ENCODE measurements around the gene LHX6.

Gene LHX6

DNA sequence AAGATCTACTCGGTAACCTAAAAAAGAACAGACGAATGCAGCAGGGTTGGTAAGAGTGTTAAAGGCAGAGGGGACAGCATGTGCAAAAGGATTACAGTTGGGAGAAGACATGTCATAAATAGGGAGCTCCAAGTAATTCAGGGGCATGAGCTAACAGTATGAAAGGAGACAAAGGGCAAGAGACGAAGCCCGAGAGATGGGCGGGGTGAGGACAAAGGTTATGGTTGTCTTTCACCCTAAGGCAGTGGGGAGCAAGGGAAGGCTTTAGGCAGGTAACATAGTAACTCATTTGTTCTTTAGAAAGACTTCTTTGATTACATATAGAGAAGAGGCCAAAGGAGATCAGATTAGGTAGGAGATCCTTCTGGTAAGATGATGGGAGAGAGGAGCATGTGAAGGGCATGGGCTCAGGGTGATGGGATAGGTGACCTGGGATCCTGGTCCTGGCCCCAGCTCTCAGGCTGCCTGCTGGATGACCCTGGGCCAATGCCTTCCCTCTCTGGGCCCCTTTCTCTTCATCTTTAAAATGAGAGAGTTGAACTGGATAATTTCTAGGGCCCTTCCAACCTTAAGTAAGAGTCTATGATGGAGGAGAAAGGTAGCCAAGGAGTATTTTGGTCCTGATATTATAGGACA is 49.6 kb downstream of the LHX6 start:
- Histone ChIP-seq H3K4me3 (ENCODE audit: low read length) (no peak overlapping the region), H3K27me3 (ENCODE audit: control insufficient read depth, insufficient read depth, low read length) (peaks cover 4% of the 10 kb centered on the region), H3K36me3 (ENCODE audit: control insufficient read depth, insufficient read depth, low read length) (no peaks in the 10 kb centered on the region), H3K4me1 (ENCODE audit: control insufficient read depth, insufficient read depth, low read length) (no peaks in the 10 kb centered on the region), H3K9me3 (ENCODE audit: control insufficient read depth, low read length) (no peaks in the 10 kb centered on the region), H3K9ac (ENCODE audit: low read length) (no peak overlapping the region)

DNA sequence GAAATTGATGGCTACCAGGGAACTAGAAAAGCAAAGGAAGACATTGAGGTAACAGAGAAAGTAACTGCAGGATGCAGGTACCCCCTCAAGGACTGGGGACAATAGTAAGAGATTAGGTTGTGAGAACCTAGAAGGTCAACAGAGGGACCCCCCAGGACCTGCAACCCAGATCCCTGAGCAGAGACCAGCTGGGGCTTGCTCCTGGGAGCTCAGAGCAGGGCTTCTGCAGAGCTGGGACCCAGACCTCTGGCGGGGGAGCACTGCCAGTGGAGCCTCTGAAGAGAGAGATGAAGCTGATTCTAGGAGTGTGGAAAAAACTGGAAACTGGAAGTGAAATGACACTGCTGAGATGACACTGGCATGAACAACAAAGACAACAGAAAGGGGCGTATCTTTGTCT is 51.8 kb downstream of the LHX6 start:
- H3K4me1 ChIP-seq (ENCODE audit: control insufficient read depth, insufficient read depth, low read length) = no peaks in the 10 kb centered on the region
- no peaks in the 10 kb centered on the region for H3K36me3 ChIP-seq (ENCODE audit: control insufficient read depth, insufficient read depth, low read length)
- no peaks in the 10 kb centered on the region for H3K9me3 ChIP-seq (ENCODE audit: control insufficient read depth, low read length)
- H3K4me3 ChIP-seq (ENCODE audit: low read length) = no peak overlapping the region
- H3K9ac ChIP-seq (ENCODE audit: low read length) = no peak overlapping the region
- peaks cover 11% of the 10 kb centered on the region for H3K27me3 ChIP-seq (ENCODE audit: control insufficient read depth, insufficient read depth, low read length)

DNA sequence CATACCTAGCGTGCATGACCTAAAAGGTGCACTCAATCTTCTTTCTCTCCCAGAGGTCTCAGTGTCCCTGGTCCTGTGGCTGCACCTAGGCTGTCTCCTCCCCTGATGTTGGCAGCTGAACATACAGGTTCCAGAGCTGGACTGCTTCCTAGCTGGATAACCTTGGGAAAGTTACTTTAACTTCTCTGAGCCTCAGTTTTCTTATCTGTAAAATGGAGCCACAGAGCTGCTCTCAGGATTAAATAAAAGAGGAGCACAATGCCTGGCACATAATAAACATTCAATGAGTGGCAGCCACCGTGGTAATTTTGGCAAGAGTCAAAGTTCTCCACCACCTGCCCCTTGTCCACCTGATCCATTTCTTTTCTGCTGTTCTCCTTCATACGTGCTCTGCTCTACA is 55.1 kb downstream of the LHX6 start:
- Histone ChIP-seq H3K9ac (ENCODE audit: low read length) (no peak overlapping the region), H3K4me3 (ENCODE audit: low read length) (no peak overlapping the region), H3K4me1 (ENCODE audit: control insufficient read depth, insufficient read depth, low read length) (no peaks in the 10 kb centered on the region), H3K9me3 (ENCODE audit: control insufficient read depth, low read length) (no peaks in the 10 kb centered on the region), H3K36me3 (ENCODE audit: control insufficient read depth, insufficient read depth, low read length) (no peaks in the 10 kb centered on the region), H3K27me3 (ENCODE audit: control insufficient read depth, insufficient read depth, low read length) (peaks cover 12% of the 10 kb centered on the region)

DNA sequence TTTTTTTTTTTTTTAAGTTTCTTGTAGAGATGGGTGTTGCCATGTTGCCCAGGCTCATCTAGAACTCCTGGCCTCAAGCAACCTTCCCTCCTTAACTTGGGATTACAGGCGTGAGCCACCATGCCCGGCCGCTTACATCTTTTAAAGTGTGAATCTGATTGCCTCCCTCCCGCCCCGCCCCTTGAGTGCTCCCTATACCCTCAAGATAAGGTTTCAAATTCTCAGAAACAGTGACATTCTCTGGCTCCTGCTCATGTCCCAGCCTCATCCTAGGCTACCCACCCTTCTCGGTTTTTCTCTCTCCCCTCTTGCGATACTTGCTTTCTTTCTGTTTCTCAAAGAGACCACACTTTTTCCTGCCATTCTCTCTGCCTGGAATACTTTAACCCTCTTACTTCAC is 56.6 kb downstream of the LHX6 start:
- Histone ChIP-seq H3K36me3 (ENCODE audit: control insufficient read depth, insufficient read depth, low read length) (no peaks in the 10 kb centered on the region), H3K9me3 (ENCODE audit: control insufficient read depth, low read length) (no peaks in the 10 kb centered on the region), H3K27me3 (ENCODE audit: control insufficient read depth, insufficient read depth, low read length) (peaks cover 12% of the 10 kb centered on the region), H3K4me1 (ENCODE audit: control insufficient read depth, insufficient read depth, low read length) (no peaks in the 10 kb centered on the region), H3K9ac (ENCODE audit: low read length) (no peak overlapping the region), H3K4me3 (ENCODE audit: low read length) (no peak overlapping the region)

DNA sequence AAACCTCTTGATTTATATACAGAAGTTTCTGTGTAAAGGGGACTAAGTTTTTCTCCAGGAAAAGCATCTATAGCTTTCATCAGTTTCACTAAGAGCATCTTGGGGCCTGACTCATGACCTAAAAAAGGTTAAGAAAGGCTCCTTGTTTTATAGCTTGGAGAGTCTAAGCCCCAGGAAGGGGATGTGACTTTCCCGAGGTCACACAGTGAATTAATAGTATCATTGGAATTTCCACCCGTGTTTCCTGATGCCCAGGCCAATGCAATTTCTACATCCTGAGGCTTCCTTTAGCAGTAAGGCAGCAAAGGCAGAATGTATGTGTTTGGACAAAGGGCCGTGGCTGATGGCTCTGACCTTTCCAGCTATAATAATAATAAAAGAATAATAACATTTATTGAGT is 60.4 kb downstream of the LHX6 start:
- Histone ChIP-seq H3K36me3 (ENCODE audit: control insufficient read depth, insufficient read depth, low read length) (no peaks in the 10 kb centered on the region), H3K9ac (ENCODE audit: low read length) (no peak overlapping the region), H3K9me3 (ENCODE audit: control insufficient read depth, low read length) (no peaks in the 10 kb centered on the region), H3K27me3 (ENCODE audit: control insufficient read depth, insufficient read depth, low read length) (peaks cover 13% of the 10 kb centered on the region), H3K4me3 (ENCODE audit: low read length) (no peak overlapping the region), H3K4me1 (ENCODE audit: control insufficient read depth, insufficient read depth, low read length) (no peaks in the 10 kb centered on the region)

DNA sequence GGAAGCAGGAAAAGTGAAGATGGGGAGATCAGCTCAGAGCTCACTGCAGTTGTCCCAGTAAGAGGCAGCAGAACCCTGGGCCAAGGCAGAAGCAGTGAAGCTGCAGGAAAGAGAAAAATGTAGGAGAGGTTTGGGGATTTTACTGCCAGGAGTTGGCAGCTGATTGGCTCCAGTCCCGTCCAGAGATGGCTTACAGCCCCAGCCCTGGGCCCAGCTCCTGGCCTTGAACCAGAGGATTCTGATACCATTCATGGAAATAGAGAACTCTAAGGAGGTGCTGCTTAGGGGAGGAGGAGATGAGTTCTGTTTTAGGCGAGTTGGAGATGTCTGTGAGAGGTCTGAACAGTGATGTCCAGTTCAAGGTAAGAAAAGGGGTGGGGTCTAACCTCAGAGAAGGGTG is 64.5 kb downstream of the LHX6 start:
- no peaks in the 10 kb centered on the region for H3K36me3 ChIP-seq (ENCODE audit: control insufficient read depth, insufficient read depth, low read length)
- no peaks in the 10 kb centered on the region for H3K4me1 ChIP-seq (ENCODE audit: control insufficient read depth, insufficient read depth, low read length)
- H3K4me3 ChIP-seq (ENCODE audit: low read length) = no peak overlapping the region
- H3K9ac ChIP-seq (ENCODE audit: low read length) = no peak overlapping the region
- H3K27me3 ChIP-seq (ENCODE audit: control insufficient read depth, insufficient read depth, low read length) = peaks cover 5% of the 10 kb centered on the region
- no peaks in the 10 kb centered on the region for H3K9me3 ChIP-seq (ENCODE audit: control insufficient read depth, low read length)

DNA sequence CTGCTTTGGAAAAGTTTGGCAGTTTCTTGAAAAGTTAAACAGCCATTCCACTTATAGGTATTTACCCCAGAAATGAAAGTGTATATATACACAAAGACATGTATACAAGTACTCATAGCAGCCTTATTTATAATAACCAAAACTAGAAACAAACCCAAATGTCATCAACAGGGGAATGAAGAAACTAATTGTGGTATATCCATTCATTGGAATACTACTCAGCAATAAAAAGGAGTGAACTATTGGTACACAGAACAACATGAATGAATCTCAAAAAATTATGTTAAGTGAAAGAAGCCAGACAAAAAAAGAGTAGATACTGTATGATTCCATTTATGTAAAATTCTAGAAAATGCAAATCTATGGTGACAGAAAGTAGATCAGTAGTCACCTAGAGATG is 66.3 kb downstream of the LHX6 start:
- Histone ChIP-seq H3K9ac (ENCODE audit: low read length) (no peak overlapping the region), H3K36me3 (ENCODE audit: control insufficient read depth, insufficient read depth, low read length) (no peaks in the 10 kb centered on the region), H3K9me3 (ENCODE audit: control insufficient read depth, low read length) (no peaks in the 10 kb centered on the region), H3K4me1 (ENCODE audit: control insufficient read depth, insufficient read depth, low read length) (peaks cover 5% of the 10 kb centered on the region), H3K4me3 (ENCODE audit: low read length) (no peak overlapping the region), H3K27me3 (ENCODE audit: control insufficient read depth, insufficient read depth, low read length) (peaks cover 5% of the 10 kb centered on the region)

DNA sequence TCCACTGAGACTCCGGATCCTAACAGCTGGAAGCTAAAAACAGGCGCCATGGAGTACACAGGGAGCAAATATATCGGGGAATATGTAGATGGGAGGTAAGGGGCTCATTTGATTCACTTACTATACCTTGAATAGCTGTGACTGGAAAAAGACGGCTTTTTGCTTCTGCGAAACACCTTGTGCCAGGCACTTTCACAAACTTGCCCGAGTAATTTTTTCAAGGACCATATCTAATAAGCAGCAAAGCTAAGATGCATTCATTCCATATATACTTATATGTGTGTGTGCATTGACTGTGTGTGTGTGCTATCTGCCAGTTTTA is 68.9 kb downstream of the LHX6 start:
- H3K36me3 ChIP-seq (ENCODE audit: control insufficient read depth, insufficient read depth, low read length) = no peaks in the 10 kb centered on the region
- H3K4me3 ChIP-seq (ENCODE audit: low read length) = peak overlapping the region; percentile 75
- peaks cover 5% of the 10 kb centered on the region for H3K4me1 ChIP-seq (ENCODE audit: control insufficient read depth, insufficient read depth, low read length)
- no peaks in the 10 kb centered on the region for H3K9me3 ChIP-seq (ENCODE audit: control insufficient read depth, low read length)
- peaks cover 5% of the 10 kb centered on the region for H3K27me3 ChIP-seq (ENCODE audit: control insufficient read depth, insufficient read depth, low read length)
- H3K9ac ChIP-seq (ENCODE audit: low read length) = peak overlapping the region; percentile 96

DNA sequence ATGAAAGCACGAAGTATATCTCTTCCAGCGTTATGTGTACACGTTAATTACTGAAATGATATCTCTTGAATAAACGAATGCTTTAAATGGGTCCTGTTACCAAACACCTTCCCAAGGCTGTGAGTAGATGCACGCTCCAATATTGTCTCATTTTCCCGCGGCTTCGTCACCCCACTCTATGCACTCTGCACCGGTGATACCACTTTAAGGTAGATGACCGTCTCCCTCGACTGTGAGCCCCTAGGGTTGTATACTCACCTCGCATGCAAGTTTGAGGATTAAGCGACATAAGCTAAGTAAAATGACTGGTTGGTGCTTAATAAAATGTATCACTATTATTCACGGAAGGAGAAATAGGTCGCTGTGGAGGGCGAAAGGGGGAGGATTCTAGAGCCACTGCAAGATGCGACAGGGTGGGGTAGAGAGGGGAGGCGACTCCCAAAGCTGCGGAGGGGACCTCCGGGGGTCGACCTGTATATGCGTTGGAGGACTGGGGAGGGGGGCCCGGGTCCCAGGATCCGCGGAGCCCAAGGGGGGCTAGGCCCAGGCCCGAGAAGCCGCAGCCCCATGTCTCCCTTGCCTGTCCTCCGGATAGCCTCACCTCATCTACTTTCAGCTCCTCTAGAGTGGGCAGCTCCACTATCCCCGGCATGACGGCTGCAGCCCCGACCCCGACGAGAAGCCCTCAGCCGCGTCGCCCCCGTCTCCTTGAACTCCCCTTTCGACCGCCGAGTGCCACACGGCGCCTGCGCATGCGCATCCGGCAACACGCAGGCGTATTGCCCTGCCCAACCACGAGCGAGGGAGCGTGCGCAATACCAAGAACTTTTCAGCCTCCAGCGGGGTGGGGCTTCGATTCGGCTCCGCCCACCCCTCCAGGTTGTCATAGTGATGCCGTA is 69.5 kb downstream of the LHX6 start, which contains the start of the genes MORN5 and NDUFA8:
Gene MORN5 (plus strand): TSS at position 883 of the 899 bp plus-strand sequence. CDS start 65 bp downstream, outside the sequence.
Gene NDUFA8 (minus strand): TSS at position 754 of the 899 bp plus-strand sequence. CDS start 102 bp downstream, at position 652.
- peaks cover 5% of the 10 kb centered on the region for H3K4me1 ChIP-seq (ENCODE audit: control insufficient read depth, insufficient read depth, low read length)

DNA sequence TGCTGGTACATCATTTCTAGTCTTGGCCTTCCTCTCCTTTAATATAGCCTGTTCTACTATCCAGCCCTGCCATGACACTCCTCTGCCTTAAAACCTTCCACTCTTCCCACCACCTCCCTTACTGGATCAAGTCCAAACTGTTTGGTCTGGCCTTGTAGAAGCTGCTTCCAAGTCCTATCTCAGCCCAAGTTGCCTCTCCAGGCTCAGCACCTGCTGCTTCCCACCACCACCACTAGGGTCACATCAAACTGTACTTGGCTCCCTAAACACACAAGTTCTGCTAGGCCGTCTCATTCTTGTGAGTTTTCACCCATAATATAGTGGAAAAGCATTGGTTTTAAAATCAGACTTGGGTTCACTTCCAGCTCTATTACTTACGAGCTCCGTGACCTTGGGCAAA is 70.6 kb downstream of the LHX6 start:
- Histone ChIP-seq H3K9ac (ENCODE audit: low read length) (no peak overlapping the region), H3K9me3 (ENCODE audit: control insufficient read depth, low read length) (no peaks in the 10 kb centered on the region), H3K27me3 (ENCODE audit: control insufficient read depth, insufficient read depth, low read length) (no peaks in the 10 kb centered on the region), H3K4me1 (ENCODE audit: control insufficient read depth, insufficient read depth, low read length) (peaks cover 5% of the 10 kb centered on the region), H3K36me3 (ENCODE audit: control insufficient read depth, insufficient read depth, low read length) (no peaks in the 10 kb centered on the region), H3K4me3 (ENCODE audit: low read length) (no peak overlapping the region)

More for the DNA sequence above, 69.5 kb downstream of the LHX6 start, which contains the start of the genes MORN5 and NDUFA8:
- Histone ChIP-seq H3K36me3 (ENCODE audit: control insufficient read depth, insufficient read depth, low read length) (no peaks in the 10 kb centered on the region), H3K4me3 (ENCODE audit: low read length) (peak within 1 kb of the TSS; percentile 75), H3K9ac (ENCODE audit: low read length) (peak within 1 kb of the TSS; percentile 96), H3K27me3 (ENCODE audit: control insufficient read depth, insufficient read depth, low read length) (peaks cover 3% of the 10 kb centered on the region), H3K9me3 (ENCODE audit: control insufficient read depth, low read length) (no peaks in the 10 kb centered on the region)

DNA sequence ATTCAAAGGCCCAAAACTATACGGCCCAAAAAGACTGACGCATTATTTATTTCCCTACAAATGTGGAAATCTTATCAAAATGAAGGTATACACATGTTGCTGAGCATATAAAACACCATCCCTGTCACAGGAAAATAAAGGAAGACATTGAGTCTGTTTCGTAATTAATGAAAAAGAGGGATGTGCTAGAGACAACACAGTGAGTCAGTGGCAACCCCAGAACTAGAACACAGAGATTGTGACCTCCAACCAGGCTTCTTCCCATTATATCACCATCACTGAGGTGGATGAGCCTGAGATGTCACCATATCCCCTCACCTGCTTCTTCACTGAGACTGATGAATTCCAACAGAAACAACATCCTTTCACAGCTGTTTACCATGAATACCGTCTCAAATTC is 73.0 kb downstream of the LHX6 start:
- H3K4me1 ChIP-seq (ENCODE audit: control insufficient read depth, insufficient read depth, low read length) = peaks cover 5% of the 10 kb centered on the region
- no peak overlapping the region for H3K9ac ChIP-seq (ENCODE audit: low read length)
- H3K9me3 ChIP-seq (ENCODE audit: control insufficient read depth, low read length) = no peaks in the 10 kb centered on the region
- H3K36me3 ChIP-seq (ENCODE audit: control insufficient read depth, insufficient read depth, low read length) = no peaks in the 10 kb centered on the region
- H3K27me3 ChIP-seq (ENCODE audit: control insufficient read depth, insufficient read depth, low read length) = no peaks in the 10 kb centered on the region
- H3K4me3 ChIP-seq (ENCODE audit: low read length) = no peak overlapping the region

Data from mucosa of stomach (tissue), 1 donor.